GM10266 (cell line): ENCODE results near the gene NTRK2.

Experiments
- DNase-seq: peaks from one replicate; pipeline ENCODE4 v3.0.0; 2012; ENCODE audit errors: extremely low spot score
- CTCF ChIP-seq: IDR thresholded peaks from 2 replicates; pipeline ENCODE4 v1.5.1; 2012; ENCODE audit warnings: mild to moderate bottlenecking, low read depth; ENCODE audit not compliant: control insufficient read depth, insufficient read depth; ENCODE audit errors: missing control alignments

The NTRK2 gene

GRCh38 chr9:84928419-84928818, 258.9 kb downstream of the NTRK2 start:
- no peak for TF ChIP-seq CTCF
- DNase-seq, result no peak

- TF ChIP-seq CTCF, result no peak
- no peak for DNase-seq
Measured at GRCh38 chr9:84929068-84929467, 259.5 kb downstream of the NTRK2 start.

GRCh38 chr9:84932915-84933527, 263.5 kb downstream of the NTRK2 start:
- DNase-seq, result no peak
- no peak for TF ChIP-seq CTCF

GRCh38 chr9:84935528-84936117, 266.1 kb downstream of the NTRK2 start:
- peak; percentile 10 for DNase-seq
- TF ChIP-seq CTCF, result no peak

- no peak for TF ChIP-seq CTCF
- DNase-seq, result no peak
Measured at GRCh38 chr9:84937180-84937579, 267.7 kb downstream of the NTRK2 start.

GRCh38 chr9:84937581-84937980, 268.1 kb downstream of the NTRK2 start:
- no peak for TF ChIP-seq CTCF
- no peak for DNase-seq

- DNase-seq, result no peak
- no peak for TF ChIP-seq CTCF
Measured at GRCh38 chr9:84939774-84940173, 270.2 kb downstream of the NTRK2 start.
